Measurements from ENCODE around the gene MPO.

Gene MPO

GRCh38 chr17:58262149-58262548, 18.6 kb downstream of the MPO start:
- DNase-seq: no peak

DNA sequence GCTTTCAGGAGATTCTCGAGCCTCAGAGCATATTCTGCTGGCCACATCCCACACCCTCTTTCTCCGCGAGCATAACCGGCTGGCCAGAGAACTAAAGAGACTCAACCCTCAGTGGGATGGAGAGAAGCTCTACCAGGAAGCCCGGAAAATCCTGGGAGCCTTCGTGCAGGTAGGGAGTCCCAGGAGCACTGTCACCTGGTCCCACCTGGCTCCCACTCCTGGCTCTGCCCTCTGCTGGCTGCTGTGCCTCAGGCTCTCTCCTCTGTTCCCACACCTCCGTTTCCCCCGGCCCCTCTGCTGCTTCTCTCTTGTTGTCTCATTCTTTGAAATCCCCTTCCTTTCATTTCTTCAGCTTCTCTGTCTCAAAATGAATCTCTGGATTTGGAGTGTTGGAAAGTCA, 25.9 kb downstream of the MPO start:
- no peak for DNase-seq

- no peak for DNase-seq
Measured at GRCh38 chr17:58253082-58253481, 27.7 kb downstream of the MPO start.

GRCh38 chr17:58252141-58252540, 28.6 kb downstream of the MPO start:
- DNase-seq: no peak

- DNase-seq: no peak
Measured at GRCh38 chr17:58250344-58251011, 30.3 kb downstream of the MPO start.

DNA sequence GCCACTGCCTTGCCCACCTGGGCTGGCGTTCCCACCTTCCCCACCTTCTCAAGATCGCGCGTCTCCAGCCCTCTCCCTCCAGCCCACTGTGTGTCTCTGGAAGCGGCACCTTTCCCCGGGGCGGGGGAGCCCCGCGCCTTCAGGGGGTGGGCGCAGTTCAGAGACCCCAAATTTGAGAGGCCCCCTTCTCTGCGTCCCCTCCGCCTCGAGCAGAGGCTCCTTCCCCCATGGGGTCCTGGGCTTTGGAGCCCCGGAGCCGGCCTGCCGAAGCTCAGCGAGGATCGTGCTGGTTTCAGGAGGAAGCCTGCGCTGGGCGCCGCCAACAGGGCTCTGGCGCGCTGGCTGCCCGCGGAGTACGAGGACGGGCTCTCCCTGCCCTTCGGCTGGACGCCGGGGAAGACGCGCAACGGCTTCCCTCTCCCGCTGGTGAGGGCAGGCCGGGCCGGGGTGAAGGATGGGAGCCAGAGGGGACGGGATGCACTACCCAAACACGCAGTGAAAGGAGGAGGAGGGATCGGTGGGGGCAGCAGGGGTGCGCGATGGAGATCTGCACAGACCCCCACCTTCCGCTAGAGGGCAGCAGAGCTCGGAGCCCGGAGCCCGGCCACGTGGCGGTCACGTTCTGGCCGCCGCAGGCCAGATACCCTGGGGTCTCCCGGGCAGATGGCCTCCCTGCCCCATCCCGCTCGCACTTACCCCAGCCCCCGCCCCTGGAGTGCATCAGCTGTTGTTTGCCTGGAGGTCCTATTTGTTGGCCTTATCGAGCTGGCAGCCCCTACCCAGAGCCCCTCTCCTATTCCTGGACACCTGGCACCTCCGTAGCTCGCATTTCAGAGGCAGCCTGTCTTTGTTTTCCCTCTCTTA, 31.2 kb downstream of the MPO start:
- DNase-seq: peak; percentile 82

GRCh38 chr17:58248955-58249269, 31.8 kb downstream of the MPO start:
- no peak for DNase-seq

DNA sequence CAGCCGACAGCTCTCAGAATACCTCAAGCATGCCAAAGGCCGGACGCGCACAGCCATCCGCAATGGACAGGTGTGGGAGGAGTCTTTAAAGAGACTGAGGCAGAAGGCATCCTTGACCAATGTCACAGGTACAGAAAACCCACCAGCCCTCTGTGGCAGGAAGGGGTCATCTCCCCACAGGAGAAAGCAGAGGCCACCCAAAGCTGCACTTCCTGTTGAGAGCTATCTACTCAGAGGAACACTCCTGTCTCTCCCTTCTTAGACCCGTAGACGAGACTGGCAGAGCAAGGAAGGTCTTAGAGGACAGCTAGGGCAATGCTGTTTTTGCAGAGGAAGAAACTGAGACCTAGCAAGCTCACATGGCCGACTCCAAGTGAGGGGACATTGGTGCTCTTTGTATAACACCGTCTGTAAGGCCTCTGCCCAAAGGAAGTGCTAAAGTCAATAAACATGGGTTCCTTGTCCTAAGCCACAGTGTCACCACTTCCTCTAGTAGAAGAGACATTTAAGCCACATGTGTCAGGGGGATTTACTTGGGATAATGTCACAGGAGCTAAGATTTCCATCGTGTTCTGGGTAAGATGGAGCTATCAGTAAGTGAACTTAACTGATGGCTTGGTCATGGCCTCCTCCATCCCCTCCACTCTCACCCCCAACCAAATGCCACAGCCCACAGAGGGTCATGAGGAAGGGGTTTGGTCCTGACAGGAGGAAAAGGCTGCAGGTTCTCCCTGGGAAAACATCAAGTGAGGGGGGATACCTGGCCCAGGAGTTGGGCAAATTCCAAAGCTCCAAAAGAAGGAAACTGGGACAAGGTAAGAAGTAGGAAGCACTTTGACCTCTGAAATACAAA, 33.0 kb downstream of the MPO start:
- no peak for DNase-seq

DNA sequence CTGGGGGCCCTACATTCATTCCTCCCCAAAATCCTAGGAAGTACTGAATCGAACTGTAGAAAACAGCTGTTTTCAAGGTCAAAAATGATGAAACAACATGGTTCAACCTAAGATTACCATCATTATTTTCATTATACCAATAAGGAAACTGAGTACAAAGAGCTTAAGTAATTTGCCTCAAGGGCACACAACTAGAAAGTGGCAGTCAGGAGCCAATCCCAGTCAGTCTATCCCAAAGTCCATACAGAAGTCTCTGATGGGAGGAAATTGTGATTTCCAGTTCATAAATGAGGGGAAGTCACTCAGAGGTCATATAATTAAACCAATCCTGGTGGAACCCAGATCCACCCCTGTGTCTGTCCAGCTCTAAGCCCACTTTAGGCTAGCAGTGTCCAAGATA, 34.0 kb downstream of the MPO start:
- no peak for DNase-seq

- DNase-seq: no peak
Measured at GRCh38 chr17:58246104-58246740, 34.5 kb downstream of the MPO start.

- DNase-seq: no peak
Measured at GRCh38 chr17:58245428-58246103, 35.2 kb downstream of the MPO start.

DNA sequence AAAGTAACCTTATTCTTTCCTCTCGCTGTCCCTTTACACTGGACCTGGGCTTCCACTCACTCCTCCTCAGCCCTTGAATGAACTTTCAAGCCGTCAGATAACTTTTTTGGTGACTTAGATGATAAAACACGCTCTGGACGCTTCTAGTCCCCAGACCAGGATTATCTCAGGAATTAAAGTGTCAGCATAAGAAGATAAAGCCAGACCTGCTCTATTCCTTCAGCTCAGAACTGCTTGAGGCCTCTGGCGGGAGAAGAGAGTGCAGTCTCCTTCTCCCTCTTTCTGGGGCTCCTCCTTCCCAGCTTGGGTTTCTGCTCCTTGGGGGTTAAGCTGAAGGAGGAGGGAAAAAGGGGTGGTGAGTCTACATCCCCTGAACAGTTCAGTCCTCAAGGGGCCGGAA, 35.8 kb downstream of the MPO start:
- DNase-seq: no peak

GRCh38 chr17:58242171-58242784, 38.5 kb downstream of the MPO start:
- peak; percentile 76 for DNase-seq

DNA sequence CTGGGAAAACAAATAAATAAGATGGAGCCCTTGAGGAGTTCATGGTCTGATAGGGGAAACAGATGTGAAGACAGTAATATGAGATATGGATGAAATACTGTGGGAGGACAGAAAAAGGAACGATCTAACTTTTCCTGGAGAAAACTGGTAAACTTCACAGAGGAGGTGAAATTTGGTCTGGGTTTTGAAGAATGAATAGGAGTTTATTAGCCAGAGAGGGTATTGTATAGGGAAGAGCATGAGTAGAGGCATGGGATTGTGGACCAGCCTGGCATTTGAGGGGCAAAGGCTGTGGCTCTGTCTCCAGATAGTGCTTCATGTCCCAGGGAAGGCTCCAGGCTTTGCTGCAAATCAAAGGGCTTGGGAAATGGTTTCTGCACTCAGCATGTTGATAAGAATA, 40.7 kb downstream of the MPO start:
- no peak for DNase-seq

DNA sequence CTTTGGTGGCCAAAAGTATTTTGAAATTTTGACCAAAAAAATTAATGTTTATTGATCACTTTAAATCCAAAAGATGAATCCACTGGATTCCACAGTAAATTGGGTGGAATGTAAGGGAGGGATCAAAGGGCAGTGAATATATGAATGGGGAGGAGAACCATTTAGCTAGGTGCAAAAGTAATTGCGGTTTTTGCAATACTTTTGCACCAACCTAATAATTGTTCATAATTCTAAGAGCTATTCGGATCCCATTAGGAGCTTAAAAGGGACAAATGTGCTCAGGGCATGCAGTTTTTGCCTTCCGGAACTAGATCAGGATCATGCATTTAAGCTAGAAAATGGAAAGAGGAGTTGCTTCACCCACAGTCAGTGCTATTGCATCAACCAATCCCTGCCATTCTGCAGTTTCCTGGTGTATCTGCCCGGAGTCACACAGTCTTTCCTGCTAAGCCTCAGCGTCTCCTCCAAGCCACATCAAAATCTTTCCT, 42.5 kb downstream of the MPO start, which contains the start of gene LPO:
Gene LPO, plus strand, starts transcription at position 438 of the 488 bp plus-strand sequence. CDS start 4,396 bp downstream, outside the sequence.
- no peak for DNase-seq

DNA sequence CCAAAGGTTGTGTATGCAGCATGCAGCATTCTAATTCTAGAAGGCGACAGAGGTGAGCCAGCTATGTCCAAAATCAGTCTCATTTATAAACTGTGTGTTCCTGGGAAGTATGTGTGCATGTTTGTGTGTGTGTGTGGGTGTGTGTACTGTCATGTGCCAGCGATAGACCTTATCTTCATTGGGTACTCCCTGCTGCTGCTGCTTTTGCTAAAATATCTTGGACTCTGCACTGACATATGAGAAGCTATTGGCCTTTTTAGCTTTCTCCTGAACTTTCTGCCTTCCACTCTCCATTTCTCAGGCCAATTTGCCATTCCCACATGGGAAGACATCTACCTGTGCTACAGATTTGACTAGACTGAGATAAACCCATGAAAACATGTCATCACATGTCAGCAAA, 44.3 kb downstream of the MPO start:
- no peak for DNase-seq

DNA sequence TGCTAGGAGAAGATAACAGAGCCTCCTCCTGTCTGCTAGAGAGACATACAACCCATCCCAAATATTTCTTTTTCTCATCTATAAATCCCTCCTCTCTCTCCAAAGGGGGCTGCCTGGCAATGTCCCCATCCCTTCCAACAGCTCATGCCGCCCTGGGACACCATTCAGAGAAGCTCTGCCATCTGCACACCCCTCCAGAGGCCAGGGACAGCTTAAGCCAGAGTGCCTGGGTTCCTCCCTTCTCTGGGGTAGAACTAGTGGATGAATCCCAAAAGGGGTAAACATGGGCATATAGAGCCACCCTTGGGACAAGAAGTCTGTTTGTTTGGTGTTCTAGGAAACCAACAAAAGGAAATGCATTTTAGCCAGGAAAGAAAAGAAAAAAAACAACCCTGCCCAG, 44.9 kb downstream of the MPO start:
- DNase-seq: no peak

DNA sequence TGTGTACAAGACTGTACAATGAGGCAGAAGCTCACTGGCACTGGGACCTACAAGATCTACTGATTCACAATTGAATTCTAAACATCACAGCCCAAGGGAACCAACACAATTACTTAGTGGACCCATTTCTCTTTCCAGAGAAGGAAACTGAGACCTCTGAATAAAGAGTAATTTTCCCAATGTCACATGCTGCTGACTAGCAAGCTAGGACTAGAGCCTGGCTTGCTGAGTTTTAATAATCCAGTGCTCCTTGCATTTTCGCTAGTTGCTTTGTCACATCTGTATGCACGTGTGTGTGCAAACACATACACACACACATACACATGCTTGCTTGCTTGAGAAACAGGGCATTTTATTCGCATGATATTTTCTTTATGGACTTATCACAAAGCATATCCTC, 46.2 kb downstream of the MPO start:
- no peak for DNase-seq

GRCh38 chr17:58233543-58233942, 47.2 kb downstream of the MPO start:
- DNase-seq: no peak

DNA sequence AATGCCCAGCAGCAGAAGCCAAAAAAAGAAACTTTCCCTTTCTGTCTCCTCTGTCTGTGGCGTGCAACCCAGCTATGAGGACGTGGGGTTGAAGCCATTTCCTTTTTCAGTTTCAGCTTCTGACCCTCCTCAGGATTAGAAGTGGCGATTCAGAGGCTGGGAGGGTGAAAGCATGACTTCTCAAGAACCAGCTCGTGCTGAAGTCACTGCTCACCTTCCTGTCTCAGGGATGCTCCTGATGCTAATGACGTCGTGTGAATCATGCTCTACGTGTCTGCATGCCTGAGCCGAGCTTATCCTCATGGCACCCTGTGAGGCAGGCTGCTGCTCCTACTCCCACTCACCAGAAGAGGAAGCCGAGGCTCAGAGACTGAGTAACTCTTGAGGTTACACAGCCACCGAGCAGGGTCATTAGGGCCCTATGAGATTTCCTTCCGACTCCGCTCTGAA, 48.0 kb downstream of the MPO start:
- DNase-seq: peak; percentile 22

DNA sequence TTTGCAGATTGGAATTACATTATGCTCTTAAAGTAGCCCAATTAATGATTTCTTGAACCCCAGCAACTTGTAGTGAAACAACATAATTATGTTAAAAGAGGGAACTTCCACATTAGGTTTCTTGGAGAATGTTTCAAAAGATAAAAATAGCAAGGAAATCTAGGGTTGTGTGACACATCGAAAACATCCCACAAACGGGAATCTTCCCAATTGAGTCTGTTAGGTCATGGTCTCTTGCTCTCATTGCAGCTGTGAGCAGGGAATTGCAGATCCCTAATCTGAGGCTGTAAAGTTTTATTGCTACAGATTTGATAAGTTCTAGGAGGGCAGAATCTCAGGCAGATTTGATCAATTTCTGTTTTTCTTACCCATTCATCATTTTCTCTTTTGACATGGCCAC, 49.1 kb downstream of the MPO start:
- no peak for DNase-seq

DNA sequence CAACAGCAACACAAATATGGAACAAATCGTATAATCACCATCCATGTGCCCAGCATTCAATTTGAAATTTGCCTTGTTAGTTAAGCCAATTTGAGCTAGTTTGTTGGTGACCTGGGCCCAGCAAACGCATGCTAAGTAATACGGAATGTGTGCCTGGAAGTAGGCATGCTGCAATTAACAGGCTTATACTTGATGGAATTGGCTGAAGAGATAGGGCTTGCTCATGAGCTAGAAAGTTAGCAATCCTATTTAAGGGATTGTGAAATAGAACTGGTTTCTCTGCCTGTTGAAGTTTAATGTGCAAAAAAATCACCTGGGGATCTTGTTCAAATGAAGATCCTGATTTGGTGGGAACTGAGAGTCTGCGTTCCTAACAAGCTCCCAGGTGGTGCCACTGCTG, 50.9 kb downstream of the MPO start:
- no peak for DNase-seq

Data from activated CD4-positive, alpha-beta T cell treated with anti-CD3 and anti-CD28 coated beads, Interleukin-2, Interleukin-6, amounts not matched to agents 100 ng/mL and 50 ng/mL, durations not matched to agents 16 hours and 8 hours (primary cell).